H1 (cell line): ENCODE measurements around the gene WNT2. TPM values are rescaled to one million over a fixed set of nuclear protein-coding genes. Genes with fewer than 3 reads are reported as not detected.

ENCODE experiments used
- CTCF ChIA-PET: fragments of 300-600 bp; sonication (Branson Sonifier 250); formaldehyde crosslinking; loops from one replicate; lab custom pipeline; 2021; ENCODE audit not compliant: partially characterized antibody; lab: Charles Lee
- POLR2A ChIA-PET: fragments of 300-600 bp; sonication (Branson Sonifier 250); formaldehyde crosslinking; loops from one replicate; lab custom pipeline; 2021; ENCODE audit warnings: inconsistent platforms; ENCODE audit not compliant: partially characterized antibody; lab: Charles Lee
- DNase-seq, 2 experiments: peaks; one replicate each; pipeline versions ENCODE4 v3.0.0 to v3.0.0-alpha.2; 2010 to 2022; ENCODE audit warnings: low spot score in 2 of 2, low read depth in 1 of 2, mixed read lengths in 1 of 2
- FAIRE-seq: peaks from 2 replicates; lab custom pipeline; 2011; peaks lifted over from hg19 to GRCh38; lab: Jason Lieb, UNC
- H2AFZ ChIP-seq: 2 replicates; pipeline ENCODE4 v1.8.1; 2012; ENCODE audit warnings: low read length, inconsistent platforms
- H2AK5ac ChIP-seq: 2 replicates; pipeline ENCODE4 v1.6.1; 2013; ENCODE audit warnings: low read depth, low read length
- H2BK120ac ChIP-seq: replicated peaks from 2 replicates; pipeline ENCODE3; 2013; ENCODE audit warnings: low read depth, low read length, inconsistent platforms
- H2BK12ac ChIP-seq: 2 replicates; pipeline ENCODE4 v1.6.1; 2013; ENCODE audit warnings: low read depth, low read length
- H2BK15ac ChIP-seq: 2 replicates; pipeline ENCODE4 v1.6.1; 2013; ENCODE audit warnings: low read length
- H2BK20ac ChIP-seq: 2 replicates; pipeline ENCODE4 v1.6.1; 2013; ENCODE audit warnings: low read length
- H2BK5ac ChIP-seq: 2 replicates; pipeline ENCODE4 v1.6.1; 2013; ENCODE audit warnings: low read depth, low read length
- H3K14ac ChIP-seq: 2 replicates; pipeline ENCODE4 v1.6.1; 2013; ENCODE audit warnings: inconsistent platforms; ENCODE audit not compliant: insufficient read length
- H3K18ac ChIP-seq: 2 replicates; pipeline ENCODE4 v1.6.1; 2013; ENCODE audit warnings: low read length; ENCODE audit errors: extremely low read depth
- H3K23ac ChIP-seq: 2 replicates; pipeline ENCODE4 v1.6.1; 2013; ENCODE audit warnings: inconsistent platforms; ENCODE audit not compliant: insufficient read length
- H3K23me2 ChIP-seq: 2 replicates; pipeline ENCODE4 v1.6.1; 2013; ENCODE audit warnings: low read depth, low read length
- H3K27ac ChIP-seq: 2 replicates; pipeline ENCODE4 v1.6.1; 2011; ENCODE audit warnings: low read depth, low read length, inconsistent platforms
- H3K27me3 ChIP-seq, 4 experiments: replicated peaks in 1 of 4; 1 replicate in 1 of 4; 2 replicates in 3 of 4; pipeline versions ENCODE4 v1.6.1 to v1.8.1; 2011 to 2013; ENCODE audit warnings: low read length in 3 of 4, mild to moderate bottlenecking in 3 of 4, inconsistent platforms in 2 of 4, mixed read lengths in 2 of 4, moderate library complexity in 1 of 4; ENCODE audit not compliant: control insufficient read depth in 3 of 4, insufficient read depth in 3 of 4; ENCODE audit errors: extremely low read depth in 1 of 4
- H3K36me3 ChIP-seq, 4 experiments: 2 replicates each; pipeline versions ENCODE4 v1.6.1 to v1.8.1; 2011 to 2013; ENCODE audit warnings: mild to moderate bottlenecking in 4 of 4, low read length in 3 of 4, moderate library complexity in 2 of 4, control low read depth in 1 of 4, inconsistent platforms in 1 of 4; ENCODE audit not compliant: insufficient read depth in 4 of 4, control insufficient read depth in 2 of 4
- H3K4ac ChIP-seq: replicated peaks from 2 replicates; pipeline ENCODE3; 2013; ENCODE audit warnings: low read length, low read depth, mixed read lengths, inconsistent platforms; ENCODE audit not compliant: insufficient read length
- H3K4me1 ChIP-seq, 4 experiments: replicated peaks in 1 of 4; 1 replicate in 1 of 4; 2 replicates in 3 of 4; pipeline versions ENCODE4 v1.6.1 to v1.8.1; 2011 to 2013; ENCODE audit warnings: low read length in 3 of 4, inconsistent platforms in 2 of 4, mixed read lengths in 1 of 4; ENCODE audit not compliant: insufficient read depth in 4 of 4, control insufficient read depth in 3 of 4
- H3K4me2 ChIP-seq, 2 experiments: 2 replicates each; pipeline versions ENCODE4 v1.6.1 to v1.8.1; 2011 to 2013; ENCODE audit warnings: low read depth in 2 of 2, low read length in 2 of 2, control low read depth in 1 of 2, inconsistent platforms in 1 of 2, mild to moderate bottlenecking in 1 of 2; ENCODE audit not compliant: insufficient read depth in 1 of 2
- H3K4me3 ChIP-seq, 4 experiments: fragments of 200-600, 300-600 bp in 1 of 4; sonication (generic), shearing (Covaris generic), sonication (Bioruptor Twin) in 1 of 4; 2 replicates each; pipeline versions ENCODE4 v1.5.1 to v1.8.1; 2011 to 2016; ENCODE audit warnings: low read length in 4 of 4, low read depth in 3 of 4, control low read depth in 2 of 4, inconsistent platforms in 2 of 4, mild to moderate bottlenecking in 2 of 4, mixed read lengths in 1 of 4, moderate library complexity in 1 of 4; ENCODE audit not compliant: insufficient read depth in 2 of 4; ENCODE audit errors: extremely low read depth in 1 of 4
- H3K56ac ChIP-seq: replicated peaks from 2 replicates; pipeline ENCODE3; 2013; ENCODE audit warnings: low read depth, mild to moderate bottlenecking, mixed read lengths, low read length, inconsistent platforms; ENCODE audit not compliant: insufficient read length
- H3K79me1 ChIP-seq: 2 replicates; pipeline ENCODE4 v1.6.1; 2013; ENCODE audit warnings: low read depth, low read length, control low read depth
- H3K79me2 ChIP-seq, 2 experiments: 2 replicates each; pipeline versions ENCODE4 v1.6.1 to v1.8.1; 2012 to 2013; ENCODE audit warnings: low read length in 2 of 2, mild to moderate bottlenecking in 2 of 2, inconsistent platforms in 1 of 2; ENCODE audit not compliant: insufficient read depth in 2 of 2, control insufficient read depth in 1 of 2
- H3K9ac ChIP-seq, 4 experiments: replicated peaks in 1 of 4; 1 replicate in 1 of 4; 2 replicates in 3 of 4; pipeline versions ENCODE4 v1.6.1 to v1.8.1; 2011 to 2013; ENCODE audit warnings: low read depth in 3 of 4, low read length in 3 of 4, control low read depth in 2 of 4, mild to moderate bottlenecking in 2 of 4, moderate library complexity in 2 of 4, inconsistent platforms in 1 of 4; ENCODE audit errors: extremely low read depth in 1 of 4
- H3K9me3 ChIP-seq, 2 experiments: 2 replicates each; pipeline versions ENCODE4 v1.6.1 to v1.8.1; 2012 to 2013; ENCODE audit warnings: mild to moderate bottlenecking in 2 of 2, moderate library complexity in 2 of 2, control low read depth in 1 of 2, inconsistent platforms in 1 of 2, low read depth in 1 of 2, low read length in 1 of 2, mixed read lengths in 1 of 2; ENCODE audit not compliant: insufficient read depth in 2 of 2
- H4K20me1 ChIP-seq, 2 experiments: replicated peaks in 1 of 2; 2 replicates each; pipeline versions ENCODE3 to v1.8.1; 2011 to 2013; ENCODE audit warnings: inconsistent platforms in 2 of 2, low read length in 2 of 2, mild to moderate bottlenecking in 1 of 2; ENCODE audit not compliant: insufficient read depth in 2 of 2, control insufficient read depth in 1 of 2
- H4K5ac ChIP-seq: 2 replicates; pipeline ENCODE4 v1.6.1; 2013; ENCODE audit warnings: low read length, low read depth, mixed read lengths, inconsistent platforms; ENCODE audit not compliant: insufficient read length
- H4K8ac ChIP-seq: 2 replicates; pipeline ENCODE4 v1.8.0; 2013; ENCODE audit warnings: mild to moderate bottlenecking, moderate library complexity, low read length, inconsistent platforms; ENCODE audit not compliant: insufficient read depth; ENCODE audit errors: extremely low read depth
- H4K91ac ChIP-seq: replicated peaks from 2 replicates; pipeline ENCODE3; 2013; ENCODE audit warnings: low read length, mixed read lengths, inconsistent platforms; ENCODE audit not compliant: insufficient read length
- ASH2L ChIP-seq: fragments of 200-600, 300-600 bp; sonication (generic); IDR thresholded peaks from one replicate; pipeline ENCODE4 v1.7.1; 2017; ENCODE audit warnings: low read length
- BRCA1 ChIP-seq: IDR thresholded peaks from 2 replicates; pipeline ENCODE4 v1.6.1; 2012; ENCODE audit warnings: low read depth, low read length, improper control_type of control experiment
- CHD2 ChIP-seq: IDR thresholded peaks from 2 replicates; pipeline ENCODE4 v1.6.1; 2012; ENCODE audit warnings: low read length, improper control_type of control experiment
- CREB1 ChIP-seq: IDR thresholded peaks from 2 replicates; pipeline ENCODE4 v1.6.1; 2012; ENCODE audit warnings: inconsistent platforms
- E2F6 ChIP-seq: IDR thresholded peaks from 2 replicates; pipeline ENCODE4 v1.6.1; 2012; ENCODE audit warnings: inconsistent platforms
- HDAC6 ChIP-seq: IDR thresholded peaks from one replicate; pipeline ENCODE4 v1.7.1; 2012; ENCODE audit warnings: low read depth, mild to moderate bottlenecking, inconsistent platforms, low read length, moderate library complexity
- KDM4A ChIP-seq: IDR thresholded peaks from one replicate; pipeline ENCODE4 v1.7.1; 2012; ENCODE audit warnings: low read depth, mild to moderate bottlenecking, moderate library complexity, low read length, inconsistent platforms; ENCODE audit not compliant: severe bottlenecking
- MAFK ChIP-seq: IDR thresholded peaks from 2 replicates; pipeline ENCODE4 v1.6.1; 2012; ENCODE audit warnings: low read depth, mild to moderate bottlenecking, improper control_type of control experiment, low read length
- NANOG ChIP-seq: IDR thresholded peaks from 2 replicates; pipeline ENCODE4 v1.6.1; 2011; ENCODE audit warnings: low read length, low read depth, mild to moderate bottlenecking, inconsistent platforms; ENCODE audit not compliant: insufficient read depth, poor library complexity, severe bottlenecking
- RAD21 ChIP-seq, 2 experiments: IDR thresholded peaks in 1 of 2; conservative IDR thresholded peaks in 1 of 2; 2 replicates each; pipeline ENCODE4 v1.6.1; 2011; ENCODE audit warnings: low read depth in 2 of 2, low read length in 2 of 2, improper control_type of control experiment in 1 of 2, inconsistent platforms in 1 of 2, mild to moderate bottlenecking in 1 of 2, moderate library complexity in 1 of 2
- SRF ChIP-seq: IDR thresholded peaks from 2 replicates; pipeline ENCODE4 v1.6.1; 2011; ENCODE audit warnings: mild to moderate bottlenecking, low read depth, low read length, moderate library complexity
- SUZ12 ChIP-seq: fragments of 200-600 bp; sonication (generic); IDR thresholded peaks from 2 replicates; pipeline ENCODE4 v1.6.1; 2012; ENCODE audit warnings: mild to moderate bottlenecking, inconsistent platforms, low read length, moderate library complexity, mixed read lengths
- TCF12 ChIP-seq: IDR thresholded peaks from 2 replicates; pipeline ENCODE4 v1.6.1; 2011; ENCODE audit warnings: low read depth, mild to moderate bottlenecking, low read length
- YY1 ChIP-seq: IDR thresholded peaks from 2 replicates; pipeline ENCODE4 v1.6.1; 2011; ENCODE audit warnings: low read depth, mild to moderate bottlenecking, low read length
- WGBS, 2 experiments: shearing (Covaris generic) in 1 of 2; methylation state at CpG; one replicate each; pipeline versions ENCODE4 v1.1.6 to v1.1.7; 2013 to 2015; ENCODE audit warnings: low lambda C conversion rate in 2 of 2, mixed read lengths in 2 of 2, inconsistent platforms in 1 of 2, low coverage in 1 of 2, missing lambda C conversion rate in 1 of 2; ENCODE audit not compliant: insufficient replicate concordance in 2 of 2, insufficient coverage in 1 of 2, insufficient read length in 1 of 2; ENCODE audit errors: extremely low coverage in 1 of 2, missing lambda C conversion rate in 1 of 2; 5-methylcytosine and 5-hydroxymethylcytosine counted together
- polyA plus RNA-seq, 7 experiments: library from polyadenylated mRNA; depleted of rRNA in 3 of 7; stranded (reverse) in 5 of 7; unstranded in 2 of 7; fragments of >200 nt in 5 of 7; fragments of 200-250 nt in 2 of 7; gene quantifications; 1 replicate in 5 of 7; 2 replicates in 1 of 7; 4 replicates in 1 of 7; pipeline versions ENCODE4 v1.2.1 to v1.2.3, GENCODE V29; 2011 to 2013; ENCODE audit warnings: missing spikeins in 2 of 7, mixed read lengths in 2 of 7
- total RNA-seq: library from RNA; stranded (reverse); fragmentation: NEBNext Ultra II Directional; extraction: Animal tissue kit (Norgen Biotek cat#: 25700); gene quantifications from 2 replicates; pipeline ENCODE4 v1.2.1, GENCODE V29; 2021

WNT2 gene
- total and polyA plus RNA-seq, 2 of the 8 experiments (the other 6 are each of a cell fraction or from before 2014, with no cell fraction given): not detected

- WGBS, 2 experiments: 89% methylated on average over 3 of the region's 3 CpGs; no CpG with 5 or more reads in 1 of the 2 experiments
- Histone ChIP-seq H3K27ac (no peak overlapping the region), H3K4me1 (no peaks in the 10 kb centered on the region), H2BK20ac (no peak overlapping the region), H4K8ac (no peak overlapping the region), H4K5ac (no peak overlapping the region), H3K9ac (no peak overlapping the region), H3K18ac (no peak overlapping the region), H3K23me2 (no peaks in the 10 kb centered on the region), H3K79me1 (no peaks in the 10 kb centered on the region), H2BK5ac (no peak overlapping the region), H3K4me3 (no peak overlapping the region), H3K23ac (no peak overlapping the region), H3K4ac (no peak overlapping the region), H2BK15ac (no peak overlapping the region), H3K79me2 (no peaks in the 10 kb centered on the region), H4K20me1 (no peaks in the 10 kb centered on the region), H2AK5ac (no peak overlapping the region), H3K14ac (no peak overlapping the region), H3K36me3 (no peaks in the 10 kb centered on the region), H2BK12ac (no peak overlapping the region), H2AFZ (no peak overlapping the region), H3K27me3 (no peaks in the 10 kb centered on the region), H2BK120ac (no peak overlapping the region), H3K4me2 (no peak overlapping the region), H4K91ac (no peak overlapping the region), H3K9me3 (no peaks in the 10 kb centered on the region; a peak in 1 of 4 replicates), H3K56ac (no peak overlapping the region)
- no peak for DNase-seq
- ChIA-PET CTCF (interaction anchor here (0.6 to 1.6 kb wide), 4 partner anchors 10 to 1504 kb away, joined by 3 to 6 read pairs (median 4); no protein-coding TSS in a partner anchor), POLR2A (no interaction called here)
- FAIRE-seq: no peak
- no peak for TF ChIP-seq SRF
- TF ChIP-seq RAD21 (IDR thresholded peaks at IDR 0.05 in 1 of 2, conservative IDR thresholded peaks at IDR 0.05 in 1 of 2; ENCODE audit: low read depth in 2 of 2, low read length in 2 of 2): no peak
- TF ChIP-seq MAFK: no peak
- no peak for TF ChIP-seq HDAC6
- no peak for TF ChIP-seq E2F6
- no peak for TF ChIP-seq KDM4A
- TF ChIP-seq YY1: no peak
- TF ChIP-seq NANOG: no peak
- no peak for TF ChIP-seq CHD2
- TF ChIP-seq SUZ12: no peak
- no peak for TF ChIP-seq BRCA1
- no peak for TF ChIP-seq ASH2L
- no peak for TF ChIP-seq CREB1
- no peak for TF ChIP-seq TCF12
Measured at GRCh38 chr7:117229350-117229749, 93.5 kb downstream of the WNT2 start.
